ENCODE measurements around the gene TNS3.
A peak's percentile ranks its signal among the peaks of the same experiment; 100 is the strongest.

The TNS3 gene

GRCh38 chr7:47534322-47535034 is 47.4 kb downstream of the TNS3 start:
- H3K4me3 ChIP-seq (ENCODE audit: low read depth, low read length), result no peak overlapping the region
- DNase-seq (ENCODE audit: low read depth), result no peak

- DNase-seq (ENCODE audit: low read depth), result no peak
Observed at GRCh38 chr7:47531584-47532492, 50.1 kb downstream of the TNS3 start.

GRCh38 chr7:47529826-47530555 is 51.9 kb downstream of the TNS3 start:
- no peak overlapping the region for H3K4me3 ChIP-seq (ENCODE audit: low read depth, low read length)
- DNase-seq (ENCODE audit: low read depth), result no peak

More at GRCh38 chr7:47531584-47532492, 50.1 kb downstream of the TNS3 start:
- H3K4me3 ChIP-seq (ENCODE audit: low read depth, low read length), result no peak overlapping the region

GRCh38 chr7:47529405-47529804 is 52.5 kb downstream of the TNS3 start:
- DNase-seq (ENCODE audit: low read depth), result no peak

GRCh38 chr7:47528471-47528870 is 53.4 kb downstream of the TNS3 start:
- no peak for DNase-seq (ENCODE audit: low read depth)
- no peak overlapping the region for H3K4me3 ChIP-seq (ENCODE audit: low read depth, low read length)

More at GRCh38 chr7:47529405-47529804, 52.5 kb downstream of the TNS3 start:
- no peak overlapping the region for H3K4me3 ChIP-seq (ENCODE audit: low read depth, low read length)

- DNase-seq (ENCODE audit: low read depth), result no peak
- no peak overlapping the region for H3K4me3 ChIP-seq (ENCODE audit: low read depth, low read length)
Observed at GRCh38 chr7:47526466-47526865, 55.4 kb downstream of the TNS3 start.

- H3K4me3 ChIP-seq (ENCODE audit: low read depth, low read length), result no peak overlapping the region
- no peak for DNase-seq (ENCODE audit: low read depth)
Observed at GRCh38 chr7:47525066-47525623, 56.8 kb downstream of the TNS3 start.

- H3K4me3 ChIP-seq (ENCODE audit: low read depth, low read length), result no peak overlapping the region
Observed at GRCh38 chr7:47523401-47523800, 58.5 kb downstream of the TNS3 start.

GRCh38 chr7:47521816-47522561 is 59.9 kb downstream of the TNS3 start:
- H3K4me3 ChIP-seq (ENCODE audit: low read depth, low read length), result no peak overlapping the region
- no peak for DNase-seq (ENCODE audit: low read depth)

More at GRCh38 chr7:47523401-47523800, 58.5 kb downstream of the TNS3 start:
- DNase-seq (ENCODE audit: low read depth), result no peak

- H3K4me3 ChIP-seq (ENCODE audit: low read depth, low read length), result no peak overlapping the region
- DNase-seq (ENCODE audit: low read depth), result no peak
Observed at GRCh38 chr7:47521011-47521795, 60.7 kb downstream of the TNS3 start.

GRCh38 chr7:47520406-47520805 is 61.5 kb downstream of the TNS3 start:
- no peak overlapping the region for H3K4me3 ChIP-seq (ENCODE audit: low read depth, low read length)
- peak; percentile 82 for DNase-seq (ENCODE audit: low read depth)

- DNase-seq (ENCODE audit: low read depth), result no peak
- no peak overlapping the region for H3K4me3 ChIP-seq (ENCODE audit: low read depth, low read length)
Observed at GRCh38 chr7:47518827-47519226, 63.1 kb downstream of the TNS3 start.

GRCh38 chr7:47517821-47518480 is 64.0 kb downstream of the TNS3 start:
- no peak overlapping the region for H3K4me3 ChIP-seq (ENCODE audit: low read depth, low read length)
- no peak for DNase-seq (ENCODE audit: low read depth)

GRCh38 chr7:47516985-47517600 is 64.8 kb downstream of the TNS3 start:
- H3K4me3 ChIP-seq (ENCODE audit: low read depth, low read length), result no peak overlapping the region
- no peak for DNase-seq (ENCODE audit: low read depth)

- DNase-seq (ENCODE audit: low read depth), result no peak
- no peak overlapping the region for H3K4me3 ChIP-seq (ENCODE audit: low read depth, low read length)
Observed at GRCh38 chr7:47516386-47516785, 65.5 kb downstream of the TNS3 start.

GRCh38 chr7:47515305-47515834 is 66.5 kb downstream of the TNS3 start:
- no peak for DNase-seq (ENCODE audit: low read depth)
- no peak overlapping the region for H3K4me3 ChIP-seq (ENCODE audit: low read depth, low read length)

GRCh38 chr7:47514818-47515217 is 67.1 kb downstream of the TNS3 start:
- no peak for DNase-seq (ENCODE audit: low read depth)

More at GRCh38 chr7:47514818-47515217, 67.1 kb downstream of the TNS3 start:
- H3K4me3 ChIP-seq (ENCODE audit: low read depth, low read length), result no peak overlapping the region
